ENCODE measurements around the gene CENPVL3. TPM values are rescaled to one million over a fixed set of nuclear protein-coding genes. Genes with fewer than 3 reads are reported as not detected.
"Not testable (repeated sequence)": the region's sequence is repeated elsewhere in the genome, so short reads cannot be mapped to it uniquely, and the experiment has no call there.

CENPVL3 gene
- total RNA-seq (under 1 TPM in 1 of 2 donors, not detected in 1; 0.14 TPM), polyA plus RNA-seq (not detected)

GRCh38 chrX:51618241-51619155 is at the start of gene CENPVL3:
TSS of gene CENPVL3 (minus strand) at chrX:51618912. CDS start at chrX:51618873, 39 bp downstream.
- not testable (repeated sequence) for H3K9ac ChIP-seq (ENCODE audit: low read depth in 1 of 2, low read length in 2 of 2); H3K27me3 ChIP-seq (ENCODE audit: control insufficient read depth in 4 of 4, insufficient read depth in 4 of 4, low read length in 3 of 4); DNase-seq (ENCODE audit: low spot score); H3K27ac ChIP-seq (ENCODE audit: low read depth in 1 of 2, low read length in 2 of 2); H3K4me3 ChIP-seq (ENCODE audit: low read depth in 1 of 3, low read length in 3 of 3); H3K4me1 ChIP-seq (ENCODE audit: control insufficient read depth in 4 of 4, insufficient read depth in 4 of 4, low read length in 3 of 4); H3K9me3 ChIP-seq (ENCODE audit: control insufficient read depth in 4 of 4, low read length in 3 of 4); H3K36me3 ChIP-seq (ENCODE audit: control insufficient read depth in 4 of 4, insufficient read depth in 3 of 4, low read depth in 1 of 4, low read length in 3 of 4)
- under 1% methylated on average over 47 of the region's 81 CpGs for WGBS

DNA sequence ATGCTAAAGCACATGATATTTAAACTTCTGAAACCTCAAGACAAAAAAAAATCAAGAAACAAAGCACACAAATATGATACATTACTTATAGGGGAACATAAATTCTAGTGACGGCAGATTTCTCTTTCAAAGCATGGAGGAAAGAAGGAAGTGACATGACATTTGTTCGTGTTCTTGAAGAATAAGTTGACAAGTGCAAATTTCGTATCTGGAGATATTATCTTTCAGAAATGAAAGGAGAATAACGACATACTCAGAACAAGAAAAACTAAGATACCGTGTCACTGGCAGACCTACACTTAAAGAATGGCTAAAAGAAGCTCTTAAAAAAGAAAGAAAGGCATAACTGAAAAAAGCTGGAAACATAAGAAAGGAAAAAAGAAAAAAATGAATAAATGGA is 47.3 kb upstream of the CENPVL3 start:
- Histone ChIP-seq H3K4me1 (ENCODE audit: control insufficient read depth in 4 of 4, insufficient read depth in 4 of 4, low read length in 3 of 4) (no peaks in the 10 kb centered on the region), H3K4me3 (ENCODE audit: low read depth in 1 of 3, low read length in 3 of 3) (no peak overlapping the region), H3K9me3 (ENCODE audit: control insufficient read depth in 4 of 4, low read length in 3 of 4) (no peaks in the 10 kb centered on the region), H3K27me3 (ENCODE audit: control insufficient read depth in 4 of 4, insufficient read depth in 4 of 4, low read length in 3 of 4) (peaks cover 0 to 8% (median 0%) of the 10 kb centered on the region in 4 donors), H3K27ac (ENCODE audit: low read depth in 1 of 2, low read length in 2 of 2) (no peak overlapping the region), H3K9ac (ENCODE audit: low read depth in 1 of 2, low read length in 2 of 2) (no peak overlapping the region), H3K36me3 (ENCODE audit: control insufficient read depth in 4 of 4, insufficient read depth in 3 of 4, low read depth in 1 of 4, low read length in 3 of 4) (no peaks in the 10 kb centered on the region)
- no peak for TF ChIP-seq TAF1 (conservative IDR thresholded peaks at IDR 0.05)
- no peak for TF ChIP-seq GABPA (IDR thresholded peaks at IDR 0.05 in 1 of 2, conservative IDR thresholded peaks at IDR 0.05 in 1 of 2)
- TF ChIP-seq, protein P1, sequence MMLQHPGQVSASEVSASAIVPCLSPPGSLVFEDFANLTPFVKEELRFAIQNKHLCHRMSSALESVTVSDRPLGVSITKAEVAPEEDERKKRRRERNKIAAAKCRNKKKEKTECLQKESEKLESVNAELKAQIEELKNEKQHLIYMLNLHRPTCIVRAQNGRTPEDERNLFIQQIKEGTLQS (IDR thresholded peaks at IDR 0.05): no peak
- TF ChIP-seq, protein P2, sequence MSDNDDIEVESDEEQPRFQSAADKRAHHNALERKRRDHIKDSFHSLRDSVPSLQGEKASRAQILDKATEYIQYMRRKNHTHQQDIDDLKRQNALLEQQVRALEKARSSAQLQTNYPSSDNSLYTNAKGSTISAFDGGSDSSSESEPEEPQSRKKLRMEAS (IDR thresholded peaks at IDR 0.05): no peak
- no peak for TF ChIP-seq HNF4G (IDR thresholded peaks at IDR 0.05)
- TF ChIP-seq, protein P3, sequence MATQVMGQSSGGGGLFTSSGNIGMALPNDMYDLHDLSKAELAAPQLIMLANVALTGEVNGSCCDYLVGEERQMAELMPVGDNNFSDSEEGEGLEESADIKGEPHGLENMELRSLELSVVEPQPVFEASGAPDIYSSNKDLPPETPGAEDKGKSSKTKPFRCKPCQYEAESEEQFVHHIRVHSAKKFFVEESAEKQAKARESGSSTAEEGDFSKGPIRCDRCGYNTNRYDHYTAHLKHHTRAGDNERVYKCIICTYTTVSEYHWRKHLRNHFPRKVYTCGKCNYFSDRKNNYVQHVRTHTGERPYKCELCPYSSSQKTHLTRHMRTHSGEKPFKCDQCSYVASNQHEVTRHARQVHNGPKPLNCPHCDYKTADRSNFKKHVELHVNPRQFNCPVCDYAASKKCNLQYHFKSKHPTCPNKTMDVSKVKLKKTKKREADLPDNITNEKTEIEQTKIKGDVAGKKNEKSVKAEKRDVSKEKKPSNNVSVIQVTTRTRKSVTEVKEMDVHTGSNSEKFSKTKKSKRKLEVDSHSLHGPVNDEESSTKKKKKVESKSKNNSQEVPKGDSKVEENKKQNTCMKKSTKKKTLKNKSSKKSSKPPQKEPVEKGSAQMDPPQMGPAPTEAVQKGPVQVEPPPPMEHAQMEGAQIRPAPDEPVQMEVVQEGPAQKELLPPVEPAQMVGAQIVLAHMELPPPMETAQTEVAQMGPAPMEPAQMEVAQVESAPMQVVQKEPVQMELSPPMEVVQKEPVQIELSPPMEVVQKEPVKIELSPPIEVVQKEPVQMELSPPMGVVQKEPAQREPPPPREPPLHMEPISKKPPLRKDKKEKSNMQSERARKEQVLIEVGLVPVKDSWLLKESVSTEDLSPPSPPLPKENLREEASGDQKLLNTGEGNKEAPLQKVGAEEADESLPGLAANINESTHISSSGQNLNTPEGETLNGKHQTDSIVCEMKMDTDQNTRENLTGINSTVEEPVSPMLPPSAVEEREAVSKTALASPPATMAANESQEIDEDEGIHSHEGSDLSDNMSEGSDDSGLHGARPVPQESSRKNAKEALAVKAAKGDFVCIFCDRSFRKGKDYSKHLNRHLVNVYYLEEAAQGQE (IDR thresholded peaks at IDR 0.05): no peak
- TF ChIP-seq RAD21 (IDR thresholded peaks at IDR 0.05): no peak
- TF ChIP-seq, protein P4, sequence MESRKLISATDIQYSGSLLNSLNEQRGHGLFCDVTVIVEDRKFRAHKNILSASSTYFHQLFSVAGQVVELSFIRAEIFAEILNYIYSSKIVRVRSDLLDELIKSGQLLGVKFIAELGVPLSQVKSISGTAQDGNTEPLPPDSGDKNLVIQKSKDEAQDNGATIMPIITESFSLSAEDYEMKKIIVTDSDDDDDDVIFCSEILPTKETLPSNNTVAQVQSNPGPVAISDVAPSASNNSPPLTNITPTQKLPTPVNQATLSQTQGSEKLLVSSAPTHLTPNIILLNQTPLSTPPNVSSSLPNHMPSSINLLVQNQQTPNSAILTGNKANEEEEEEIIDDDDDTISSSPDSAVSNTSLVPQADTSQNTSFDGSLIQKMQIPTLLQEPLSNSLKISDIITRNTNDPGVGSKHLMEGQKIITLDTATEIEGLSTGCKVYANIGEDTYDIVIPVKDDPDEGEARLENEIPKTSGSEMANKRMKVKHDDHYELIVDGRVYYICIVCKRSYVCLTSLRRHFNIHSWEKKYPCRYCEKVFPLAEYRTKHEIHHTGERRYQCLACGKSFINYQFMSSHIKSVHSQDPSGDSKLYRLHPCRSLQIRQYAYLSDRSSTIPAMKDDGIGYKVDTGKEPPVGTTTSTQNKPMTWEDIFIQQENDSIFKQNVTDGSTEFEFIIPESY (IDR thresholded peaks at IDR 0.05): no peak
- TF ChIP-seq HNF4A (conservative IDR thresholded peaks at IDR 0.05): no peak
- DNase-seq (ENCODE audit: low spot score): no peak
- 60% methylated on average over 5 of the region's 5 CpGs for WGBS

DNA sequence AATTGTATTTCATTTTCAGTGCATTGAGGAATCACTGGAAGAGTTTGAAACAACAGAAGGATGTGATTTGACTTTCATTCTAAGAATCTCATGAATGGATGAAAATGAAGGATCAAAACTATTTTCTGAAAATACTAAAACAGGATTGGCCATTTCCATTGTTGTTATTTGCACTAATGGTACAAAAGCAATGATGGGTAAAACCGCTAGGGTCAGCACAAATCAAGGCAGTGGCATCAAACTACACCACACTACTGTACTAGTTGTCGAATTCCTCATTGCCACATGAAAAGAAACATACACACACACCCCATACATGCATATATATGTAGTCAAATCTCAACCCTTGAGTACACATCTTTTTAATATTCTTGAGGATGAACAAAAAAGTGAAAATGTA is 24.7 kb upstream of the CENPVL3 start:
- DNase-seq (ENCODE audit: low spot score): no peak

More for the DNA sequence above, 24.7 kb upstream of the CENPVL3 start:
- Histone ChIP-seq H3K9ac (ENCODE audit: low read depth in 1 of 2, low read length in 2 of 2) (no peak overlapping the region), H3K27ac (ENCODE audit: low read depth in 1 of 2, low read length in 2 of 2) (no peak overlapping the region), H3K4me1 (ENCODE audit: control insufficient read depth in 4 of 4, insufficient read depth in 4 of 4, low read length in 3 of 4) (no peaks in the 10 kb centered on the region), H3K27me3 (ENCODE audit: control insufficient read depth in 4 of 4, insufficient read depth in 4 of 4, low read length in 3 of 4) (no peaks in the 10 kb centered on the region), H3K9me3 (ENCODE audit: control insufficient read depth in 4 of 4, low read length in 3 of 4) (no peaks in the 10 kb centered on the region), H3K4me3 (ENCODE audit: low read depth in 1 of 3, low read length in 3 of 3) (no peak overlapping the region), H3K36me3 (ENCODE audit: control insufficient read depth in 4 of 4, insufficient read depth in 3 of 4, low read depth in 1 of 4, low read length in 3 of 4) (no peaks in the 10 kb centered on the region)
- TF ChIP-seq HNF4G (IDR thresholded peaks at IDR 0.05) (no peak), FOXA1 (IDR thresholded peaks at IDR 0.05) (no peak), NR2F2 (IDR thresholded peaks at IDR 0.05) (no peak), RAD21 (IDR thresholded peaks at IDR 0.05) (no peak)
- TF ChIP-seq, protein P2 (IDR thresholded peaks at IDR 0.05): no peak
- TF ChIP-seq, protein P5, sequence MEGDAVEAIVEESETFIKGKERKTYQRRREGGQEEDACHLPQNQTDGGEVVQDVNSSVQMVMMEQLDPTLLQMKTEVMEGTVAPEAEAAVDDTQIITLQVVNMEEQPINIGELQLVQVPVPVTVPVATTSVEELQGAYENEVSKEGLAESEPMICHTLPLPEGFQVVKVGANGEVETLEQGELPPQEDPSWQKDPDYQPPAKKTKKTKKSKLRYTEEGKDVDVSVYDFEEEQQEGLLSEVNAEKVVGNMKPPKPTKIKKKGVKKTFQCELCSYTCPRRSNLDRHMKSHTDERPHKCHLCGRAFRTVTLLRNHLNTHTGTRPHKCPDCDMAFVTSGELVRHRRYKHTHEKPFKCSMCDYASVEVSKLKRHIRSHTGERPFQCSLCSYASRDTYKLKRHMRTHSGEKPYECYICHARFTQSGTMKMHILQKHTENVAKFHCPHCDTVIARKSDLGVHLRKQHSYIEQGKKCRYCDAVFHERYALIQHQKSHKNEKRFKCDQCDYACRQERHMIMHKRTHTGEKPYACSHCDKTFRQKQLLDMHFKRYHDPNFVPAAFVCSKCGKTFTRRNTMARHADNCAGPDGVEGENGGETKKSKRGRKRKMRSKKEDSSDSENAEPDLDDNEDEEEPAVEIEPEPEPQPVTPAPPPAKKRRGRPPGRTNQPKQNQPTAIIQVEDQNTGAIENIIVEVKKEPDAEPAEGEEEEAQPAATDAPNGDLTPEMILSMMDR (IDR thresholded peaks at IDR 0.05; ENCODE audit: low read depth, low read length, missing input control): no peak
- WGBS: 60% methylated on average over 2 of the region's 2 CpGs

Measured in liver (tissue), 9 donors.